Fibroblast of lung (primary cell): ENCODE measurements around the gene CNTNAP5. TPM values are rescaled to one million over a fixed set of nuclear protein-coding genes. Genes with fewer than 3 reads are reported as not detected.

Experiments
- DNase-seq, 2 donors: peaks; one replicate each; pipeline versions ENCODE4 v3.0.0 to v3.0.0-alpha.2; 2010; ENCODE audit warnings: low read depth in 2 of 2
- H2AFZ ChIP-seq: 2 replicates; pipeline ENCODE4 v1.5.1; 2012; ENCODE audit warnings: low read length, control low read depth, inconsistent platforms
- H3K27ac ChIP-seq: 2 replicates; pipeline ENCODE4 v1.5.1; 2011; ENCODE audit warnings: low read length, control low read depth; ENCODE audit not compliant: insufficient read depth
- H3K27me3 ChIP-seq: 2 replicates; pipeline ENCODE4 v1.5.1; 2011; ENCODE audit warnings: mild to moderate bottlenecking, low read length; ENCODE audit not compliant: control insufficient read depth, insufficient read depth
- H3K36me3 ChIP-seq: 2 replicates; pipeline ENCODE4 v1.5.1; 2011; ENCODE audit warnings: low read length; ENCODE audit not compliant: control insufficient read depth, insufficient read depth
- H3K4me1 ChIP-seq: 2 replicates; pipeline ENCODE4 v1.5.1; 2011; ENCODE audit warnings: low read length; ENCODE audit not compliant: control insufficient read depth, insufficient read depth; ENCODE audit errors: extremely low read depth
- H3K4me2 ChIP-seq: 2 replicates; pipeline ENCODE4 v1.5.1; 2011; ENCODE audit warnings: low read length, control low read depth; ENCODE audit not compliant: insufficient read depth; ENCODE audit errors: extremely low read depth
- H3K4me3 ChIP-seq, 4 experiments: fragments of 200-600 bp in 1 of 4; sonication (generic) in 1 of 4; replicated peaks in 1 of 4; 2 replicates each; pipeline ENCODE4 v1.5.1; 2011 to 2016; ENCODE audit warnings: low read length in 4 of 4, low read depth in 3 of 4, mild to moderate bottlenecking in 3 of 4, control low read depth in 2 of 4, inconsistent platforms in 1 of 4, mixed read lengths in 1 of 4; ENCODE audit not compliant: insufficient read depth in 1 of 4; ENCODE audit errors: control extremely low read depth in 1 of 4
- H3K79me2 ChIP-seq: 2 replicates; pipeline ENCODE4 v1.5.1; 2012; ENCODE audit warnings: mild to moderate bottlenecking, low read length, inconsistent platforms; ENCODE audit not compliant: control insufficient read depth, insufficient read depth
- H3K9ac ChIP-seq: 2 replicates; pipeline ENCODE4 v1.5.1; 2011; ENCODE audit warnings: mild to moderate bottlenecking, low read length, control low read depth; ENCODE audit not compliant: insufficient read depth
- H3K9me3 ChIP-seq: 2 replicates; pipeline ENCODE4 v1.5.1; 2012; ENCODE audit warnings: low read depth, low read length; ENCODE audit not compliant: control insufficient read depth, insufficient read depth
- H4K20me1 ChIP-seq: 2 replicates; pipeline ENCODE4 v1.5.1; 2011; ENCODE audit warnings: low read length; ENCODE audit not compliant: control insufficient read depth, insufficient read depth; ENCODE audit errors: extremely low read depth
- EZH2 ChIP-seq: IDR thresholded peaks from 2 replicates; pipeline ENCODE4 v1.5.1; 2012; ENCODE audit warnings: low read length, control low read depth, mild to moderate bottlenecking; ENCODE audit errors: missing control alignments
- polyA plus RNA-seq, 2 donors: library from polyadenylated mRNA; depleted of rRNA in 1 of 2; stranded (reverse) in 1 of 2; unstranded in 1 of 2; fragments of >200 nt; gene quantifications; 2 replicates each; pipeline ENCODE4 v1.2.1, GENCODE V29; 2011 to 2012; ENCODE audit warnings: missing spikeins in 1 of 2
- total RNA-seq: library from RNA; depleted of rRNA; stranded (reverse); fragments of >200 nt; gene quantifications from 2 replicates; pipeline ENCODE4 v1.2.1, GENCODE V29; 2014
- TF ChIP-seq, protein P1 (sequence below), 2 donors: IDR thresholded peaks in 1 of 2; conservative IDR thresholded peaks in 1 of 2; 1 replicate in 1 of 2; 2 replicates in 1 of 2; pipeline ENCODE4 v1.5.1; 2011 to 2012; ENCODE audit warnings: low read length in 2 of 2, control low read depth in 1 of 2, inconsistent platforms in 1 of 2, low read depth in 1 of 2, mild to moderate bottlenecking in 1 of 2

CNTNAP5 gene
- total and polyA plus RNA-seq, 2 donors (not counting 1 experiment from before 2014, with no cell fraction given), result not detected

DNA sequence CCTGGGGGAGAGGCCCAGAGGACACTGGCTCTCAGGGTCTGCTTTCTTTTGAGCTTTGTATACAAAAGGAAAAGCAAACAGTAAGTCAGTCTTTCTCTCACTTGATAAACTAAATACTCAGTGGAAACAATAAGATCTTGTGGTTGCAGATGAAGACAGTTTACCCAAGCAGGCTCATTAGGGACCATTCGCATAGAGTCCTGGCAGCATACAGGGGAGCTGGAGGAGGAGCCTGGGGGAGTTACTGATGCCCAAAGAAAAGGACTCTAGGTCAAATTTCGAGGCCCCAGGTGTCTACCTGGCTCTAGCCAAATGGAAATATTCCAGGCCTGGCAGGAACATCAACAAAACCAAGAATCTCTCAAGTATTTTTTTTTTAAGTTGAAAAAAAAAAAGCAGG lies 225.3 kb downstream of the CNTNAP5 start:
- Histone ChIP-seq H3K9ac (no peak overlapping the region), H3K4me3 (no peak overlapping the region), H4K20me1 (no peaks in the 10 kb centered on the region), H3K79me2 (no peaks in the 10 kb centered on the region), H3K27me3 (no peaks in the 10 kb centered on the region), H2AFZ (no peak overlapping the region), H3K4me1 (no peaks in the 10 kb centered on the region), H3K27ac (no peak overlapping the region), H3K9me3 (no peaks in the 10 kb centered on the region), H3K36me3 (no peaks in the 10 kb centered on the region), H3K4me2 (no peak overlapping the region)
- no peak for DNase-seq
- TF ChIP-seq, protein P1, sequence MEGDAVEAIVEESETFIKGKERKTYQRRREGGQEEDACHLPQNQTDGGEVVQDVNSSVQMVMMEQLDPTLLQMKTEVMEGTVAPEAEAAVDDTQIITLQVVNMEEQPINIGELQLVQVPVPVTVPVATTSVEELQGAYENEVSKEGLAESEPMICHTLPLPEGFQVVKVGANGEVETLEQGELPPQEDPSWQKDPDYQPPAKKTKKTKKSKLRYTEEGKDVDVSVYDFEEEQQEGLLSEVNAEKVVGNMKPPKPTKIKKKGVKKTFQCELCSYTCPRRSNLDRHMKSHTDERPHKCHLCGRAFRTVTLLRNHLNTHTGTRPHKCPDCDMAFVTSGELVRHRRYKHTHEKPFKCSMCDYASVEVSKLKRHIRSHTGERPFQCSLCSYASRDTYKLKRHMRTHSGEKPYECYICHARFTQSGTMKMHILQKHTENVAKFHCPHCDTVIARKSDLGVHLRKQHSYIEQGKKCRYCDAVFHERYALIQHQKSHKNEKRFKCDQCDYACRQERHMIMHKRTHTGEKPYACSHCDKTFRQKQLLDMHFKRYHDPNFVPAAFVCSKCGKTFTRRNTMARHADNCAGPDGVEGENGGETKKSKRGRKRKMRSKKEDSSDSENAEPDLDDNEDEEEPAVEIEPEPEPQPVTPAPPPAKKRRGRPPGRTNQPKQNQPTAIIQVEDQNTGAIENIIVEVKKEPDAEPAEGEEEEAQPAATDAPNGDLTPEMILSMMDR (conservative IDR thresholded peaks at IDR 0.05 in 1 of 2, IDR thresholded peaks at IDR 0.05 in 1 of 2; ENCODE audit: low read depth in 1 of 2, low read length in 2 of 2), result no peak
- no peak for TF ChIP-seq EZH2

DNA sequence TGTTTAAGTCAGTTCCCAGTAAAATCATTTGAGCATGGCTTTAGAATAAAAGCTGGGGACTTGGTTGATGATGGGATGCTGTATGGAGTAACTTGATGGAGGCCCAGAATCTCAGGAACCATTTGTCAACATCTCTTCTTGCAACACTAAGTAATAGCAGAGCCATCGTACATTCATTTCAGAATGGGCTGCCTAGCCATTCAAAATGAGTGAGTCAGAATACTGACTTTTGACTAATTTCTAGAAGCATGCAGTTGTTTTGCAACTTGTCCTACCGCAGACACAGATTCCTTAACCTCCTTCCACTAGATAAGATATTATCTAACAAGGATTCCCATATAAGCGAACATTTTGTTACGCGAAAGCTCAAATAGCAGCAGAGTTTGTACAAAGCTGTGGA lies 229.5 kb downstream of the CNTNAP5 start:
- peaks cover 8% of the 10 kb centered on the region for H3K4me1 ChIP-seq
- no peaks in the 10 kb centered on the region for H4K20me1 ChIP-seq
- no peak overlapping the region for H3K9ac ChIP-seq
- H3K4me2 ChIP-seq, result no peak overlapping the region
- TF ChIP-seq EZH2, result no peak
- TF ChIP-seq, protein P1 (conservative IDR thresholded peaks at IDR 0.05 in 1 of 2, IDR thresholded peaks at IDR 0.05 in 1 of 2; ENCODE audit: low read depth in 1 of 2, low read length in 2 of 2), result no peak
- no peaks in the 10 kb centered on the region for H3K79me2 ChIP-seq
- no peak overlapping the region for H3K4me3 ChIP-seq
- no peaks in the 10 kb centered on the region for H3K36me3 ChIP-seq
- DNase-seq, result peak; percentile 44 to 65
- H3K27ac ChIP-seq, result no peak overlapping the region
- H3K9me3 ChIP-seq, result no peaks in the 10 kb centered on the region
- H3K27me3 ChIP-seq, result no peaks in the 10 kb centered on the region
- H2AFZ ChIP-seq, result no peak overlapping the region

DNA sequence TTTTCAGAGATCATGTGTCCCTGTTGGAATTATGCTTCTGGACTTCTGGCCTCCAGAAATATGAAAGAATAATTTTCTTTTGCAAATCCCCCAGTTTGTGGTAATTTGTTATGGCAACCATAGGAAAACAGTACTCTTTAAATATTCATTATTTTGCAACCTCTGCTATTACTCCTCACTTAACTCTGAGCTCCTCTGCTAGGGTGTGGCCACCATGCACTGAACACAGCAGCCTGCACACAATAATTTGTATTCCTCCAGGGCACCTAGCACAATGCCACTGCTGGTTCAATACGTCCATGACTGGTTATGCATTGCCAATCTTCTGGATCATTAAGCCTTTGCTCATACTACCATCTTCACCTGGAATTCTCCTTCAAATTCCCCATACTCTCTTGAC lies 232.0 kb downstream of the CNTNAP5 start:
- Histone ChIP-seq H3K4me2 (no peak overlapping the region), H4K20me1 (no peaks in the 10 kb centered on the region), H3K4me1 (peaks cover 8% of the 10 kb centered on the region), H3K36me3 (no peaks in the 10 kb centered on the region), H3K4me3 (no peak overlapping the region), H3K27ac (no peak overlapping the region), H3K9ac (no peak overlapping the region), H2AFZ (no peak overlapping the region), H3K9me3 (no peaks in the 10 kb centered on the region), H3K27me3 (no peaks in the 10 kb centered on the region), H3K79me2 (no peaks in the 10 kb centered on the region)
- no peak for TF ChIP-seq EZH2
- TF ChIP-seq, protein P1 (conservative IDR thresholded peaks at IDR 0.05 in 1 of 2, IDR thresholded peaks at IDR 0.05 in 1 of 2; ENCODE audit: low read depth in 1 of 2, low read length in 2 of 2), result no peak
- DNase-seq, result no peak
